ENCODE data around the gene DBN1.

The DBN1 gene

GRCh38 chr5:177509991-177510566, 36.6 kb upstream of the DBN1 start:
- TF ChIP-seq, protein P1, sequence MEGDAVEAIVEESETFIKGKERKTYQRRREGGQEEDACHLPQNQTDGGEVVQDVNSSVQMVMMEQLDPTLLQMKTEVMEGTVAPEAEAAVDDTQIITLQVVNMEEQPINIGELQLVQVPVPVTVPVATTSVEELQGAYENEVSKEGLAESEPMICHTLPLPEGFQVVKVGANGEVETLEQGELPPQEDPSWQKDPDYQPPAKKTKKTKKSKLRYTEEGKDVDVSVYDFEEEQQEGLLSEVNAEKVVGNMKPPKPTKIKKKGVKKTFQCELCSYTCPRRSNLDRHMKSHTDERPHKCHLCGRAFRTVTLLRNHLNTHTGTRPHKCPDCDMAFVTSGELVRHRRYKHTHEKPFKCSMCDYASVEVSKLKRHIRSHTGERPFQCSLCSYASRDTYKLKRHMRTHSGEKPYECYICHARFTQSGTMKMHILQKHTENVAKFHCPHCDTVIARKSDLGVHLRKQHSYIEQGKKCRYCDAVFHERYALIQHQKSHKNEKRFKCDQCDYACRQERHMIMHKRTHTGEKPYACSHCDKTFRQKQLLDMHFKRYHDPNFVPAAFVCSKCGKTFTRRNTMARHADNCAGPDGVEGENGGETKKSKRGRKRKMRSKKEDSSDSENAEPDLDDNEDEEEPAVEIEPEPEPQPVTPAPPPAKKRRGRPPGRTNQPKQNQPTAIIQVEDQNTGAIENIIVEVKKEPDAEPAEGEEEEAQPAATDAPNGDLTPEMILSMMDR (IDR thresholded peaks at IDR 0.05; ENCODE audit: extremely low read depth, insufficient read depth, missing control alignments) = peak; percentile 23
- in situ Hi-C loops (cut with MboI; ENCODE audit: low pct_unique_long_range_greater_than_20kb, low sequenced_read_pairs, unreplicated experiment) = no loop called here
- DNase-seq (ENCODE audit: low spot score) = peak; percentile 74

DNA sequence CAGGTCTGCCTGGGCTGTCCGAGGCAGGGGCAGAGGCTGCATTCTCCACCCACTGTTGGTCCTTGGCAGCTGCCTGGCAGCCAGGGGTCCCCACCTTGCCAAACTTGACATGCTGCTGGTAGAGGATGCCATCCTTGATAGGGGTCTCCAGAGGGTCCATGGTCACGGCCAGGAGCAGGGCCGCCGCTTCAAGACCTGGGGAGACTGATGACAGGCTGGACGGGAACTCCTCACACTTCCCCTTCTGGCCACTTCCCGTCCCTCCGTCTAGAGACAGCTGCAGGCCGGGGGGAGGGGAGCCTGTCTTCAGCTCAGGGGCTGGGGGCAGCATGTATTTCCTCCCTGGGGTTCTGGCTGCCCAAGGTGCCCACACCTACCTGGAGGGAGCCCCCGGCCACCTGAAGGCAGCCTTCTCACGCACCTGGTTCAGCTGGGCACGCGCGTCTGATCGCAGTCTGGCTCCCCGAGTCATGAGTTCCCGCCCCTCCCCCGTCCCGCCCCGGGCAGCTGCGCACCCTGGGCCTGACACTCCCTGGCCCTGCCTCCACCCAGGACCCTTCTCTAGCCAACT, 36.0 kb upstream of the DBN1 start, which contains the start of gene DOK3:
Gene DOK3, minus strand, starts transcription at position 446 of the 571 bp plus-strand sequence. Its CDS starts 286 bp downstream, at position 160.
- TF ChIP-seq, protein P1 (IDR thresholded peaks at IDR 0.05; ENCODE audit: extremely low read depth, insufficient read depth, missing control alignments) = no peak
- peak; percentile 66 for DNase-seq (ENCODE audit: low spot score)
- in situ Hi-C loops (cut with MboI; ENCODE audit: low pct_unique_long_range_greater_than_20kb, low sequenced_read_pairs, unreplicated experiment) = no loop called here

GRCh38 chr5:177508837-177509236, 35.4 kb upstream of the DBN1 start:
- in situ Hi-C loops (cut with MboI; ENCODE audit: low pct_unique_long_range_greater_than_20kb, low sequenced_read_pairs, unreplicated experiment) = no loop called here
- TF ChIP-seq, protein P1 (IDR thresholded peaks at IDR 0.05; ENCODE audit: extremely low read depth, insufficient read depth, missing control alignments) = no peak
- DNase-seq (ENCODE audit: low spot score) = peak; percentile 70

DNA sequence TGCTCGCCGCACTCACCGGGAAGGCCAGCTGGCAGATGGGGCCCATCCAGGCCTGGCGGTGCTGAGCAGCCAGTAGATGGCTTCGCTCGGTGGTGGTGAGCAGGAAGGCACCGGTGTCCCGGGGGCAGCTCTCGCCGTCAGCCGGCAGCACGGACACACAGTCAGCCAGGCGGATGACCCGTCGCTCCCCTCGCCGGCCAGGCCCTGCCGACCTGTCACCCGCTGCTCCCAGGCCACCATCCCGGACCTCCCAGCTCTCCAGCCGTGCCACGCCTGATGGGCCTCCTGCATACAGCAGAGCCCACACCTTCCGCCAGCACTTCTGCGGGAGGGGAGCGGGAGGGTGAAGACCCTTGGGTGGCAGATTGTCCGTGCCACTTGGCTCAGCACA, 34.8 kb upstream of the DBN1 start:
- in situ Hi-C loops (cut with MboI; ENCODE audit: low pct_unique_long_range_greater_than_20kb, low sequenced_read_pairs, unreplicated experiment) = no loop called here
- DNase-seq (ENCODE audit: low spot score) = no peak
- TF ChIP-seq, protein P1 (IDR thresholded peaks at IDR 0.05; ENCODE audit: extremely low read depth, insufficient read depth, missing control alignments) = no peak

DNA sequence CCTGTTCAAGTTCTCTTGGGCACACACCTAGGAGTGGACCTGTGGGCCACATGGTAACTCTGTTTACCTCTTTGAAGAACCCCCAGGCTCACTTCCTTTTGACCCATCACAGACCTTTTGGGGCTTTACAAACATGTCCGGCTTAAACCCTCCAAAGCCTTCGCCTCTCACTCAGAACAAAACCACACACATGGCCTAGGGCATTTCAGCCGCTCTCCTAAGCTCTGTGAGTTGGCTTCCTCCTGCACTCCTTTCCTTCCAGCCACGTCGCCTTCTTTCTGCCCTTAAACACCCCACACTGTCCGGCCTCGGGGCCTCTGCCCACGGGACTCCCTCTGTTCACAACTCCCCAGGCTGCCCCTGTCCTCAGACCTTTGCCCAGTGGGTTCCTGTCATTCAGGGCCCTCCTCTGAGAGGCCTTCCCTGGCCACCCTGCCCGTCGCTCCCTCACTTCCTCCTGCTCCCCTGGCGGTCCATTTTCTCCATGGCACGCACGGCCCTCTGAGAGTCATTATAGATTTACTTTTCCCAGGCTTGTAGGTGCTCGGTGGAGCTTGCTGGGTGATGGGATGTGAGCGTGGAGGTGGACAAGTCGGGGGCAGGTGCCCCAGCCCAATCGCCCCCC, 34.3 kb upstream of the DBN1 start:
- TF ChIP-seq, protein P1 (IDR thresholded peaks at IDR 0.05; ENCODE audit: extremely low read depth, insufficient read depth, missing control alignments) = no peak
- no peak for DNase-seq (ENCODE audit: low spot score)
- in situ Hi-C loops (cut with MboI; ENCODE audit: low pct_unique_long_range_greater_than_20kb, low sequenced_read_pairs, unreplicated experiment) = no loop called here

DNA sequence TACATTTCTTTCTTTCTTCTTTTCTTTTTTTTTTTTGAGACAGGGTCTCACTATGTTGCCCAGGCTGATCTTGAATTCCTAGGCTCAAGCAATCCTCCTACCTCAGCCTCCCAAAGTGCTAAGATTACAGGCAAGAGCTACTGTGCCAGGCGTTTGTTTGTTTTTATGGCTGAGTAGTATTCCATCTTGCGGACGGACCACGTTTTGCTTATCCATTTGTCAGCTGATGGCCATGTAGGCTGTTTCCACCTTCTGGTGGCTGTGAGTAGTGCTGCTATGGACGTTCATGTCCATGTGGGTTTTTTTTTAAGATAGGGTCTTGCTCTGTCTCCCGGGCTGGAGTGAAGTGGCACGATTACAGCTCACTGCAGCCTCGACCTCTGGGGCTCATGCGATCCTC, 33.7 kb upstream of the DBN1 start:
- no peak for DNase-seq (ENCODE audit: low spot score)
- in situ Hi-C loops (cut with MboI; ENCODE audit: low pct_unique_long_range_greater_than_20kb, low sequenced_read_pairs, unreplicated experiment) = no loop called here
- TF ChIP-seq, protein P1 (IDR thresholded peaks at IDR 0.05; ENCODE audit: extremely low read depth, insufficient read depth, missing control alignments) = peak; percentile 20

Measured in GM13977 (cell line).